Measurements from ENCODE around the gene KCTD4. TPM values are rescaled to one million over a fixed set of nuclear protein-coding genes. Genes with fewer than 3 reads are reported as not detected.

Gene KCTD4
- total and polyA plus RNA-seq, 4 donors, result not detected

DNA sequence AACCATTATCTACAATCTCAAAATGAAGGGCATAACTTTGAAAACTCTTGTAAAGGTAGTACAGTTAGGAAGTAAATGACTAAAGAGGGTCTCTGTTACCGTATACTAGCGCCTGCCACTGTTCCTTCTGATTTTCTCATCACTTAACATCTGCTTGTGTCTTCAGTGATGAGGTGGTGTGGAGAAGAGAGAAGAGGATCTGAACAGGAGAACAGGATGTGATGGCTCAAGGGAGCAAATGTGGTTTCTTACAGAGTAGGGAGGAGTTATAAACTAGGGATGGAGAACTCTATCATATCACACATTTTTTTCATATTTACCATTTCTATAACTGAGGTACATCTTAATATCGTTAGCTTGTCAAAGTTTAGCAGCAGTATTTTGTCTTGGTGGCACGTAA, 1.1 kb downstream of the KCTD4 start:
- H3K9me3 ChIP-seq (ENCODE audit: control insufficient read depth in 4 of 4, insufficient read depth in 3 of 4, low read length in 3 of 4), result no peaks in the 10 kb centered on the region
- TF ChIP-seq, protein P1, sequence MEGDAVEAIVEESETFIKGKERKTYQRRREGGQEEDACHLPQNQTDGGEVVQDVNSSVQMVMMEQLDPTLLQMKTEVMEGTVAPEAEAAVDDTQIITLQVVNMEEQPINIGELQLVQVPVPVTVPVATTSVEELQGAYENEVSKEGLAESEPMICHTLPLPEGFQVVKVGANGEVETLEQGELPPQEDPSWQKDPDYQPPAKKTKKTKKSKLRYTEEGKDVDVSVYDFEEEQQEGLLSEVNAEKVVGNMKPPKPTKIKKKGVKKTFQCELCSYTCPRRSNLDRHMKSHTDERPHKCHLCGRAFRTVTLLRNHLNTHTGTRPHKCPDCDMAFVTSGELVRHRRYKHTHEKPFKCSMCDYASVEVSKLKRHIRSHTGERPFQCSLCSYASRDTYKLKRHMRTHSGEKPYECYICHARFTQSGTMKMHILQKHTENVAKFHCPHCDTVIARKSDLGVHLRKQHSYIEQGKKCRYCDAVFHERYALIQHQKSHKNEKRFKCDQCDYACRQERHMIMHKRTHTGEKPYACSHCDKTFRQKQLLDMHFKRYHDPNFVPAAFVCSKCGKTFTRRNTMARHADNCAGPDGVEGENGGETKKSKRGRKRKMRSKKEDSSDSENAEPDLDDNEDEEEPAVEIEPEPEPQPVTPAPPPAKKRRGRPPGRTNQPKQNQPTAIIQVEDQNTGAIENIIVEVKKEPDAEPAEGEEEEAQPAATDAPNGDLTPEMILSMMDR (IDR thresholded peaks at IDR 0.05; ENCODE audit: control extremely low read depth, extremely low read depth), result no peak
- H3K27ac ChIP-seq (ENCODE audit: low read depth in 1 of 2, low read length in 1 of 2), result no peak overlapping the region
- H3K4me1 ChIP-seq (ENCODE audit: control insufficient read depth in 5 of 5, insufficient read depth in 5 of 5, low read length in 5 of 5), result peaks cover 0 to 7% (median 0%) of the 10 kb centered on the region in 5 donors
- ATAC-seq (ENCODE audit: insufficient read depth, low FRiP score) (no peak), DNase-seq (no peak)
- no peak overlapping the region for H3K4me3 ChIP-seq
- H3K27me3 ChIP-seq (ENCODE audit: control insufficient read depth in 3 of 3, insufficient read depth in 3 of 3, low read length in 2 of 3), result no peaks in the 10 kb centered on the region
- 82 to 86% methylated on average over 4 of the region's 4 CpGs for WGBS, 2 donors
- H3K9ac ChIP-seq (ENCODE audit: insufficient read depth in 1 of 2, low read length in 2 of 2), result no peak overlapping the region
- no peaks in the 10 kb centered on the region for H3K36me3 ChIP-seq (ENCODE audit: control insufficient read depth in 4 of 4, insufficient read depth in 4 of 4, low read length in 4 of 4)

DNA sequence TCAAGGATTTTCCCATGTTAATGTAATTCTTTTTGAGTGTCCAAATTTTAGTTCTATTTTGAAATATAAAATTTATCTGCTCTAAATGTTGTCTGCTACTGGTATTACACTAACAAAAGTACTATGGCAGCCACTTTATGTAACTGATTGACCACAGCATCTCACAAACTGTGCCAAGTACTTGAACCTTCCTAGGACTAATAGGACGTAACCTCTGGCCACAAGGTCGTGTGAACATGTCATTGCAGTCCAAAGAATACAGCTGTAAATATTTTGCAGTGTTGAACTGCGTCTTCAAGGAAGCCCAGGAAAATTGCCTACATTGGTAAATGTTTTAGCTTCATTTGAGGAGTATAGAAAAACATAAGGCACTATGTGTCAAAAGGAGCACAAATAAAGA, 1.9 kb downstream of the KCTD4 start:
- Histone ChIP-seq H3K27ac (ENCODE audit: low read depth in 1 of 2, low read length in 1 of 2) (no peak overlapping the region), H3K4me1 (ENCODE audit: control insufficient read depth in 5 of 5, insufficient read depth in 5 of 5, low read length in 5 of 5) (peaks cover 0 to 7% (median 0%) of the 10 kb centered on the region in 5 donors), H3K36me3 (ENCODE audit: control insufficient read depth in 4 of 4, insufficient read depth in 4 of 4, low read length in 4 of 4) (no peaks in the 10 kb centered on the region), H3K9me3 (ENCODE audit: control insufficient read depth in 4 of 4, insufficient read depth in 3 of 4, low read length in 3 of 4) (no peaks in the 10 kb centered on the region), H3K9ac (ENCODE audit: insufficient read depth in 1 of 2, low read length in 2 of 2) (no peak overlapping the region), H3K4me3 (no peak overlapping the region), H3K27me3 (ENCODE audit: control insufficient read depth in 3 of 3, insufficient read depth in 3 of 3, low read length in 2 of 3) (no peaks in the 10 kb centered on the region)
- DNase-seq (no peak), ATAC-seq (ENCODE audit: insufficient read depth, low FRiP score) (no peak)
- TF ChIP-seq, protein P1 (IDR thresholded peaks at IDR 0.05; ENCODE audit: control extremely low read depth, extremely low read depth), result no peak
- 72 to 85% methylated on average over 3 of the region's 3 CpGs for WGBS, 2 donors

DNA sequence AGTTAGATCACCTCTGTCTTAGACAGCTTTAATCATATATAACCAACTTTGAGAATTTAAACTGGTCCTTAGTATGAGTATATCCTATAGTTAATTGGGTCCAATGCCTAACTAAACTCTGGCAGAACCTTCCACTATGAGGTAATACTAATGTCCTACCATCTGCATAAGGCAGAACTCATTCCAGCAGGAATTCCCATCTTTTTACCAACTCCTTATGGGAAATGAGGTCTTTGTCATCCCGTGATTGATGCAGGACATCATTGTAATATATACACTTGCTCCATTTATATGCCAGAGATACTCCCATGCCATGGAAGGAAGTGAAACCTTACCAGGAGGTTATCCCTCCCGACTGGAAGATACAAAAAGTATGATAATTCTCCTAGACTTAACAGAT, 2.8 kb downstream of the KCTD4 start:
- H3K9ac ChIP-seq (ENCODE audit: insufficient read depth in 1 of 2, low read length in 2 of 2), result no peak overlapping the region
- TF ChIP-seq, protein P1 (IDR thresholded peaks at IDR 0.05; ENCODE audit: control extremely low read depth, extremely low read depth), result no peak
- H3K27ac ChIP-seq (ENCODE audit: low read depth in 1 of 2, low read length in 1 of 2), result no peak overlapping the region
- no peaks in the 10 kb centered on the region for H3K27me3 ChIP-seq (ENCODE audit: control insufficient read depth in 3 of 3, insufficient read depth in 3 of 3, low read length in 2 of 3)
- no peak overlapping the region for H3K4me3 ChIP-seq
- no peak for DNase-seq
- H3K9me3 ChIP-seq (ENCODE audit: control insufficient read depth in 4 of 4, insufficient read depth in 3 of 4, low read length in 3 of 4), result no peaks in the 10 kb centered on the region
- 74 to 81% methylated on average over 2 of the region's 2 CpGs for WGBS, 2 donors
- H3K36me3 ChIP-seq (ENCODE audit: control insufficient read depth in 4 of 4, insufficient read depth in 4 of 4, low read length in 4 of 4), result no peaks in the 10 kb centered on the region
- ATAC-seq (ENCODE audit: insufficient read depth, low FRiP score), result no peak
- H3K4me1 ChIP-seq (ENCODE audit: control insufficient read depth in 5 of 5, insufficient read depth in 5 of 5, low read length in 5 of 5), result peaks cover 0 to 4% (median 0%) of the 10 kb centered on the region in 5 donors

DNA sequence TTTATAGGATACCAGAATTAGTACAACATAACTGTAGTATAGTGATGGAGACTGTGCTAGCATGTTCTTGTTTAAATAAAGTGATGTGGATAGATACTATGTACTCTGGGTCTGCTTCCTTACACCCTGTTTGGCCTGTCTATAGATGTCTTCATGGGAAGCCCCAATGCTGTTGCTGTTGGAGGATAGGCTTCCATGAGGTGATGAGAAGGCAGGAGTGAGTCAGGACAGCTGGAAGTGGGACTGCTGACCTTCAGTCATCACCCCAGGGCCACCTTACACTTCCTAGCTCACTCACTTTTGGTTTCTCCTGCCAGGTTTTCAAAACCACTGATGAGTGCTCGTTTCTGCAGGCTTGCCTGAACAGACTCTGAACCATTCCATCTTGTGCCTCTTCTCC, 4.2 kb downstream of the KCTD4 start:
- WGBS, 2 donors, result 72 to 75% methylated on average over 1 of the region's 1 CpG
- no peak for ATAC-seq (ENCODE audit: insufficient read depth, low FRiP score)
- no peak for DNase-seq
- peaks cover 0 to 4% (median 0%) of the 10 kb centered on the region in 5 donors for H3K4me1 ChIP-seq (ENCODE audit: control insufficient read depth in 5 of 5, insufficient read depth in 5 of 5, low read length in 5 of 5)
- no peak overlapping the region for H3K27ac ChIP-seq (ENCODE audit: low read depth in 1 of 2, low read length in 1 of 2)
- H3K36me3 ChIP-seq (ENCODE audit: control insufficient read depth in 4 of 4, insufficient read depth in 4 of 4, low read length in 4 of 4), result no peaks in the 10 kb centered on the region
- H3K9me3 ChIP-seq (ENCODE audit: control insufficient read depth in 4 of 4, insufficient read depth in 3 of 4, low read length in 3 of 4), result no peaks in the 10 kb centered on the region
- no peaks in the 10 kb centered on the region for H3K27me3 ChIP-seq (ENCODE audit: control insufficient read depth in 3 of 3, insufficient read depth in 3 of 3, low read length in 2 of 3)
- TF ChIP-seq, protein P1 (IDR thresholded peaks at IDR 0.05; ENCODE audit: control extremely low read depth, extremely low read depth), result no peak
- H3K9ac ChIP-seq (ENCODE audit: insufficient read depth in 1 of 2, low read length in 2 of 2), result no peak overlapping the region
- H3K4me3 ChIP-seq, result no peak overlapping the region
